Measurements from ENCODE around the gene XAB2. TPM values are rescaled to one million over a fixed set of nuclear protein-coding genes. Genes with fewer than 3 reads are reported as not detected.

The XAB2 gene
- total RNA-seq, 1 experiment from 2014 or later: 48.0 TPM

- H2BK12ac ChIP-seq (ENCODE audit: insufficient read length, low read depth, low read length): no peak overlapping the region
- H3K23me2 ChIP-seq (ENCODE audit: insufficient read length, low read depth, low read length, poor library complexity, severe bottlenecking): no peaks in the 10 kb centered on the region
- Mint-ChIP-seq H3K9me3 (no peaks in the 10 kb centered on the region), H3K36me3 (ENCODE audit: insufficient read depth in 1 of 3, low read depth in 3 of 3) (no peaks in the 10 kb centered on the region), H3K4me1 (peaks cover 2 to 6% of the 10 kb centered on the region in 2 experiments), H3K27me3 (ENCODE audit: low read depth) (peaks cover 38% of the 10 kb centered on the region), H3K4me3 (no peak overlapping the region), H3K27ac (no peak overlapping the region)
- H3K4ac ChIP-seq (ENCODE audit: low read depth, low read length): no peak overlapping the region
- H4K5ac ChIP-seq (ENCODE audit: insufficient read length, low read depth, low read length): no peak overlapping the region
- no peak overlapping the region for H3K9ac ChIP-seq (ENCODE audit: extremely low read depth, insufficient read length, low read length)
- no peak overlapping the region for H3K27ac ChIP-seq (ENCODE audit: insufficient read length, low read depth, low read length)
- H3K4me2 ChIP-seq (ENCODE audit: insufficient read depth, insufficient read length, low read length): no peak overlapping the region
- no peak overlapping the region for H4K8ac ChIP-seq (replicated peaks; ENCODE audit: insufficient read length, low read depth, low read length)
- no peak for DNase-seq
- H2BK20ac ChIP-seq (ENCODE audit: low read depth, low read length, poor library complexity, severe bottlenecking): no peak overlapping the region
- H3K27me3 ChIP-seq (ENCODE audit: insufficient read depth, low read length): no peaks in the 10 kb centered on the region
- no peak overlapping the region for H2BK5ac ChIP-seq (ENCODE audit: insufficient read length, low read length)
- no CpG with 5 or more reads among the region's 8 CpGs for WGBS (ENCODE audit: extremely low coverage, insufficient read length, low lambda C conversion rate)
- H2BK15ac ChIP-seq (ENCODE audit: low read depth, low read length): no peak overlapping the region
- H2AK5ac ChIP-seq (ENCODE audit: insufficient read length, low read length): no peak overlapping the region
- no peaks in the 10 kb centered on the region for H4K20me1 ChIP-seq (ENCODE audit: control insufficient read depth, insufficient read depth, insufficient read length)
- H3K56ac ChIP-seq (ENCODE audit: insufficient read length, low read depth, low read length): no peak overlapping the region
- H3T11ph ChIP-seq (ENCODE audit: low read length): no peak overlapping the region
- no peaks in the 10 kb centered on the region for H3K79me1 ChIP-seq (ENCODE audit: insufficient read depth, low read depth, low read length, poor library complexity, severe bottlenecking)
- no peak overlapping the region for H3K23ac ChIP-seq (ENCODE audit: insufficient read length, low read depth, low read length)
- no peak overlapping the region for H3K18ac ChIP-seq (ENCODE audit: insufficient read length, low read depth, low read length)
- H3K4me1 ChIP-seq (ENCODE audit: insufficient read depth, low read length): no peaks in the 10 kb centered on the region
- H3K14ac ChIP-seq (ENCODE audit: insufficient read depth, low read length): no peak overlapping the region
- no peak overlapping the region for H4K91ac ChIP-seq (ENCODE audit: insufficient read length, low read depth, low read length)
- H3K79me2 ChIP-seq (ENCODE audit: insufficient read depth, low read length): no peaks in the 10 kb centered on the region
- no peak overlapping the region for H2AFZ ChIP-seq (ENCODE audit: low read length)
- no peak for TF ChIP-seq CTCF (conservative IDR thresholded peaks at IDR 0.05)
- no peaks in the 10 kb centered on the region for H3K9me3 ChIP-seq (ENCODE audit: control insufficient read depth, low read depth, low read length)
- H2BK120ac ChIP-seq (ENCODE audit: low read depth, low read length, poor library complexity, severe bottlenecking): no peak overlapping the region
Measured at GRCh38 chr19:7590256-7590655, 39.1 kb downstream of the XAB2 start.

Data from H9 (cell line).